HG02938 (cell line): ENCODE results near the gene DNAJC28.
"Not testable (repeated sequence)": the region's sequence is repeated elsewhere in the genome, so short reads cannot be mapped to it uniquely, and the experiment has no call there.

Experiments used
- ATAC-seq: cut with Tn5 transposase; IDR thresholded peaks from one replicate; pipeline ENCODE4 v1.9.1; 2021; ENCODE audit warnings: mild to moderate bottlenecking, moderate library complexity; ENCODE audit not compliant: unreplicated experiment

DNAJC28 gene

GRCh38 chr21:33487996-33488395 is 3.5 kb downstream of the DNAJC28 start:
- ATAC-seq = no peak

GRCh38 chr21:33481314-33481943 is 10.1 kb downstream of the DNAJC28 start:
- no peak for ATAC-seq

- ATAC-seq = no peak
Observed at GRCh38 chr21:33480481-33481103, 10.9 kb downstream of the DNAJC28 start.

- peak; percentile 79 for ATAC-seq
Observed at GRCh38 chr21:33479679-33480480, 11.6 kb downstream of the DNAJC28 start, which contains the start of gene TMEM50B. Gene TMEM50B (minus strand): TSS chr21:33479974. CDS start chr21:33468885, 11,089 bp downstream.

GRCh38 chr21:33478935-33479678 is 12.4 kb downstream of the DNAJC28 start:
- ATAC-seq = peak; percentile 19

- ATAC-seq = no peak
Observed at GRCh38 chr21:33478182-33478581, 13.3 kb downstream of the DNAJC28 start.

GRCh38 chr21:33477066-33477465 is 14.4 kb downstream of the DNAJC28 start:
- no peak for ATAC-seq

- ATAC-seq = no peak
Observed at GRCh38 chr21:33473344-33473743, 18.2 kb downstream of the DNAJC28 start.

GRCh38 chr21:33470701-33471100 is 20.8 kb downstream of the DNAJC28 start:
- no peak for ATAC-seq

- ATAC-seq = not testable (repeated sequence)
Observed at GRCh38 chr21:33469183-33469582, 22.3 kb downstream of the DNAJC28 start.

GRCh38 chr21:33461538-33462250 is 29.8 kb downstream of the DNAJC28 start:
- no peak for ATAC-seq

- no peak for ATAC-seq
Observed at GRCh38 chr21:33458861-33459260, 32.7 kb downstream of the DNAJC28 start.

- ATAC-seq = no peak
Observed at GRCh38 chr21:33455686-33456446, 35.6 kb downstream of the DNAJC28 start.

- no peak for ATAC-seq
Observed at GRCh38 chr21:33452362-33452761, 39.2 kb downstream of the DNAJC28 start.

GRCh38 chr21:33451634-33452071 is 39.9 kb downstream of the DNAJC28 start:
- ATAC-seq = no peak

- ATAC-seq = no peak
Observed at GRCh38 chr21:33449616-33450015, 41.9 kb downstream of the DNAJC28 start.

GRCh38 chr21:33446620-33447019 is 44.9 kb downstream of the DNAJC28 start:
- not testable (repeated sequence) for ATAC-seq

GRCh38 chr21:33444499-33444898 is 47.0 kb downstream of the DNAJC28 start:
- ATAC-seq = no peak

- no peak for ATAC-seq
Observed at GRCh38 chr21:33443194-33443593, 48.3 kb downstream of the DNAJC28 start.
